Right lobe of liver (tissue), 4 donors: Measurements from ENCODE around the gene ZNF429.

Experiments
- CTCF ChIP-seq, 4 donors: fragments of 200-600 bp in 3 of 4; fragments of 450-650 bp in 1 of 4; IDR thresholded peaks; one replicate each; pipeline versions ENCODE4 v1.5.1 to v1.8.0; 2016 to 2022; ENCODE audit warnings: antibody characterized with exemption in 4 of 4, mild to moderate bottlenecking in 2 of 4
- POLR2A ChIP-seq: fragments of 450-650 bp; IDR thresholded peaks from one replicate; pipeline ENCODE4 v1.6.1; 2017; ENCODE audit warnings: antibody characterized with exemption, mild to moderate bottlenecking
- donor health status: DM: no; HTN: no; CAD: no.
- donor health status: DM: no; HTN: no; CAD: no.
- donor health status: DM: no; HTN: yes; CAD: no.

- no peak for TF ChIP-seq POLR2A
- no peak for TF ChIP-seq CTCF (IDR thresholded peaks at IDR 0.05)
Measured at GRCh38 chr19:21571316-21571715, 65.9 kb downstream of the ZNF429 start.
